Colonic mucosa (tissue), 4 donors: ENCODE measurements around the gene TRIM31. TPM values are rescaled to one million over a fixed set of nuclear protein-coding genes. Genes with fewer than 3 reads are reported as not detected.
A peak's percentile ranks its signal among the peaks of the same experiment; 100 is the strongest.

Experiments
- DNase-seq: peaks from one replicate; pipeline ENCODE4 v3.0.0-alpha.2; 2020
- H3K27ac ChIP-seq: fragments of 200-600 bp; one replicate; pipeline ENCODE4 v1.8.0; 2021
- H3K27me3 ChIP-seq: fragments of 200-600 bp; one replicate; pipeline ENCODE4 v1.8.0; 2021
- H3K36me3 ChIP-seq: fragments of 200-600 bp; one replicate; pipeline ENCODE4 v1.8.0; 2021
- H3K4me1 ChIP-seq: fragments of 200-600 bp; one replicate; pipeline ENCODE4 v1.8.0; 2021; ENCODE audit warnings: mild to moderate bottlenecking
- H3K4me3 ChIP-seq: fragments of 200-600 bp; one replicate; pipeline ENCODE4 v1.8.0; 2021
- H3K9ac ChIP-seq, 2 donors: one replicate each; pipeline ENCODE4 v1.7.0; 2013; ENCODE audit warnings: control low read depth in 2 of 2, low read depth in 2 of 2, low read length in 2 of 2
- H3K9me3 ChIP-seq: fragments of 200-600 bp; one replicate; pipeline ENCODE4 v1.8.0; 2021
- CTCF ChIP-seq: fragments of 200-600 bp; IDR thresholded peaks from one replicate; pipeline ENCODE4 v1.8.0; 2022; ENCODE audit warnings: antibody characterized with exemption, mild to moderate bottlenecking
- intact Hi-C: fragments of 100-400 bp; cut with DNase I; formaldehyde crosslinking; loops from one replicate; pipeline ENCODE4 v1.14.1; 2022
- total RNA-seq, 2 donors: library from RNA; stranded (reverse); fragmentation: NEBNext Ultra II Directional in 1 of 2; extraction: Animal tissue kit (Norgen Biotek cat#: 25700) in 1 of 2; gene quantifications; one replicate each; pipeline ENCODE4 v1.2.1, GENCODE V29; 2021
- donor health status: healthy.
- donor health status: DM: no; HTN: no; CAD: no.
- donor health status: DM: no; HTN: no; CAD: no.

Gene TRIM31
- total RNA-seq, 2 donors from 2014 or later: 44.4 to 51.2 TPM

- intact Hi-C loops: no loop called here
- DNase-seq: no peak
- Histone ChIP-seq H3K27me3 (no peaks in the 10 kb centered on the region), H3K27ac (no peak overlapping the region), H3K9ac (no peak overlapping the region), H3K4me3 (no peak overlapping the region), H3K4me1 (no peaks in the 10 kb centered on the region), H3K9me3 (no peaks in the 10 kb centered on the region), H3K36me3 (no peaks in the 10 kb centered on the region)
- no peak for TF ChIP-seq CTCF
These were observed 45.7 kb upstream of the TRIM31 start for GRCh38 chr6:30158475-30159040.

GRCh38 chr6:30157999-30158398 lies 45.1 kb upstream of the TRIM31 start:
- no peak for DNase-seq
- H3K9ac ChIP-seq: no peak overlapping the region

GRCh38 chr6:30157581-30157980 lies 44.7 kb upstream of the TRIM31 start:
- intact Hi-C loops: no loop called here
- Histone ChIP-seq H3K27me3 (no peaks in the 10 kb centered on the region), H3K4me1 (no peaks in the 10 kb centered on the region), H3K27ac (no peak overlapping the region), H3K9me3 (no peaks in the 10 kb centered on the region), H3K36me3 (no peaks in the 10 kb centered on the region), H3K9ac (no peak overlapping the region), H3K4me3 (no peak overlapping the region)
- DNase-seq: no peak
- TF ChIP-seq CTCF: no peak

More at GRCh38 chr6:30157999-30158398, 45.1 kb upstream of the TRIM31 start:
- Histone ChIP-seq H3K27ac (no peak overlapping the region), H3K36me3 (no peaks in the 10 kb centered on the region), H3K9me3 (no peaks in the 10 kb centered on the region), H3K4me1 (no peaks in the 10 kb centered on the region), H3K27me3 (no peaks in the 10 kb centered on the region), H3K4me3 (no peak overlapping the region)
- TF ChIP-seq CTCF: no peak
- intact Hi-C loops: no loop called here

- DNase-seq: no peak
- no peak for TF ChIP-seq CTCF
- Histone ChIP-seq H3K9me3 (no peaks in the 10 kb centered on the region), H3K4me3 (no peak overlapping the region), H3K27ac (no peak overlapping the region), H3K9ac (no peak overlapping the region), H3K27me3 (no peaks in the 10 kb centered on the region), H3K4me1 (no peaks in the 10 kb centered on the region), H3K36me3 (no peaks in the 10 kb centered on the region)
- intact Hi-C loops: no loop called here
These were observed 43.9 kb upstream of the TRIM31 start for GRCh38 chr6:30156774-30157173.

- no peaks in the 10 kb centered on the region for H3K27me3 ChIP-seq
- intact Hi-C loops: no loop called here
- H3K9me3 ChIP-seq: no peaks in the 10 kb centered on the region
- H3K4me1 ChIP-seq: no peaks in the 10 kb centered on the region
- H3K36me3 ChIP-seq: no peaks in the 10 kb centered on the region
- no peak overlapping the region for H3K4me3 ChIP-seq
- peak; percentile 89 for DNase-seq
- TF ChIP-seq CTCF: no peak
- no peak overlapping the region for H3K9ac ChIP-seq
- H3K27ac ChIP-seq: no peak overlapping the region
These were observed 43.3 kb upstream of the TRIM31 start for GRCh38 chr6:30156262-30156599.
